ENCODE data around the gene ARHGAP26. TPM values are rescaled to one million over a fixed set of nuclear protein-coding genes. Genes with fewer than 3 reads are reported as not detected.

The ARHGAP26 gene
- polyA plus RNA-seq, 1 donor (not counting 4 experiments of a cell fraction or from before 2014, with no cell fraction given), result 3.9 TPM

DNA sequence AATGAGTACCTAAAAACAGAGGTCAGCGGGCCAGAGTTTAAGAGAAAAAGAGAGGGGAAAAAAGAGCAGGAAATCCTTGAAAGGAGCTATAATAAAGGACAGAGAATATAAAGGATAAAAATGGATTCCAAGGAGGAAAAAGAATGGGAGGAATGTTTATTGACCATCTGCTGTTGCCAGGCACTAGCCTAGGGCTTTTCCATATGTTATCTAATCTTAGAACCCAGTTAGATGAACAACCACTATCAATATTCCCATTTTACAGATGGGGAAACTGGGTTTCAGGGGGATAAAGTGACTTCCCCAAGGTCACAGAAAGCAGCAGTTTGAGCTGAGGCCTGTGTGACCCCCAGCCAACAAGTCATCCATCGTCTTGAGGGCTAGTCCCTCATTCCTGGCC, 400.8 kb downstream of the ARHGAP26 start:
- Histone ChIP-seq H3K27me3 (ENCODE audit: control insufficient read depth, extremely low read depth, insufficient read depth, low read length) (no peaks in the 10 kb centered on the region), H3K27ac (ENCODE audit: control insufficient read depth, insufficient read depth, low read length) (no peak overlapping the region), H3K9ac (ENCODE audit: control insufficient read depth, extremely low read depth, insufficient read depth, low read length) (no peak overlapping the region), H3K4me2 (ENCODE audit: control insufficient read depth, extremely low read depth, insufficient read depth, low read depth, low read length) (no peak overlapping the region), H3K36me3 (ENCODE audit: control insufficient read depth in 2 of 2, extremely low read depth in 1 of 2, insufficient read depth in 2 of 2, low read length in 2 of 2) (no peaks in the 10 kb centered on the region), H3K9me1 (ENCODE audit: control insufficient read depth, extremely low read depth, insufficient read depth, low read length) (no peaks in the 10 kb centered on the region), H3K4me3 (ENCODE audit: control insufficient read depth in 2 of 3, extremely low read depth in 1 of 3, insufficient read depth in 2 of 3, low read depth in 1 of 3, low read length in 3 of 3) (no peak overlapping the region), H2AFZ (ENCODE audit: control insufficient read depth, low read length) (no peak overlapping the region), H3K9me3 (ENCODE audit: control insufficient read depth, low read depth, low read length) (no peaks in the 10 kb centered on the region), H3K79me2 (ENCODE audit: control insufficient read depth, insufficient read depth, low read length) (no peaks in the 10 kb centered on the region), H3K4me1 (ENCODE audit: control insufficient read depth, extremely low read depth, insufficient read depth, low read length) (peaks cover 3% of the 10 kb centered on the region), H4K20me1 (ENCODE audit: control insufficient read depth, extremely low read depth, insufficient read depth, low read length) (no peaks in the 10 kb centered on the region)
- no peak for FAIRE-seq
- no peak for DNase-seq (ENCODE audit: low read depth, low spot score)
- dilution Hi-C loops (cut with MboI; ENCODE audit: extremely low pct_ligation_motif_present, low sequenced_read_pairs), result no loop called here
- TF ChIP-seq, protein P1, sequence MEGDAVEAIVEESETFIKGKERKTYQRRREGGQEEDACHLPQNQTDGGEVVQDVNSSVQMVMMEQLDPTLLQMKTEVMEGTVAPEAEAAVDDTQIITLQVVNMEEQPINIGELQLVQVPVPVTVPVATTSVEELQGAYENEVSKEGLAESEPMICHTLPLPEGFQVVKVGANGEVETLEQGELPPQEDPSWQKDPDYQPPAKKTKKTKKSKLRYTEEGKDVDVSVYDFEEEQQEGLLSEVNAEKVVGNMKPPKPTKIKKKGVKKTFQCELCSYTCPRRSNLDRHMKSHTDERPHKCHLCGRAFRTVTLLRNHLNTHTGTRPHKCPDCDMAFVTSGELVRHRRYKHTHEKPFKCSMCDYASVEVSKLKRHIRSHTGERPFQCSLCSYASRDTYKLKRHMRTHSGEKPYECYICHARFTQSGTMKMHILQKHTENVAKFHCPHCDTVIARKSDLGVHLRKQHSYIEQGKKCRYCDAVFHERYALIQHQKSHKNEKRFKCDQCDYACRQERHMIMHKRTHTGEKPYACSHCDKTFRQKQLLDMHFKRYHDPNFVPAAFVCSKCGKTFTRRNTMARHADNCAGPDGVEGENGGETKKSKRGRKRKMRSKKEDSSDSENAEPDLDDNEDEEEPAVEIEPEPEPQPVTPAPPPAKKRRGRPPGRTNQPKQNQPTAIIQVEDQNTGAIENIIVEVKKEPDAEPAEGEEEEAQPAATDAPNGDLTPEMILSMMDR (optimal IDR thresholded peaks at IDR 0.05 in 1 of 3, IDR thresholded peaks at IDR 0.05 in 1 of 3, conservative IDR thresholded peaks at IDR 0.05 in 1 of 3; ENCODE audit: extremely low read depth in 1 of 3, insufficient read depth in 2 of 3, low read length in 3 of 3), result no peak
- TF ChIP-seq EZH2 (IDR thresholded peaks at IDR 0.05; ENCODE audit: low read length), result no peak

DNA sequence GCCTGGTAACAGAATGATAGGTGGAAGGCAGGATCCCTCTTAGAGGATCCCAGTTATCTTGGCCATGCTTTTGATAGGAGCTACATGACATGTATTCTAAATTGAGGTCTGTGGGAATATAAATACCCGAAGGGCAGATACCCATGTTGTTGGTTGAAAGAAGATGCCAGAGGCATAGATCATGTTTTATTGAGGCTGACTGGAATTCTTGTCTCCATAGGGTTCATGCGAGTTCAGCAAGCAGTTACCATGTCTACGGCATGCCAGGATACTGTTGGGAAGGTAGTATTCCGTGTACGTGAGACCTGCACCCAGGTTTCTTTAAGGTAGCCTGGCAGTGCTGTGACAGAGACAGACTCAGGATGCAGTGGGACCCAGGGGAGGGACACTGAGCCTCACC, 402.6 kb downstream of the ARHGAP26 start:
- H3K4me2 ChIP-seq (ENCODE audit: control insufficient read depth, extremely low read depth, insufficient read depth, low read depth, low read length), result no peak overlapping the region
- no peak for FAIRE-seq

More for the DNA sequence above, 402.6 kb downstream of the ARHGAP26 start:
- no peak for DNase-seq (ENCODE audit: low read depth, low spot score)
- no peaks in the 10 kb centered on the region for H3K27me3 ChIP-seq (ENCODE audit: control insufficient read depth, extremely low read depth, insufficient read depth, low read length)
- no peaks in the 10 kb centered on the region for H3K9me3 ChIP-seq (ENCODE audit: control insufficient read depth, low read depth, low read length)
- no peaks in the 10 kb centered on the region for H3K79me2 ChIP-seq (ENCODE audit: control insufficient read depth, insufficient read depth, low read length)
- no peak overlapping the region for H3K27ac ChIP-seq (ENCODE audit: control insufficient read depth, insufficient read depth, low read length)
- no peak overlapping the region for H2AFZ ChIP-seq (ENCODE audit: control insufficient read depth, low read length)
- peaks cover 14% of the 10 kb centered on the region for H3K4me1 ChIP-seq (ENCODE audit: control insufficient read depth, extremely low read depth, insufficient read depth, low read length)
- dilution Hi-C loops (cut with MboI; ENCODE audit: extremely low pct_ligation_motif_present, low sequenced_read_pairs), result no loop called here
- no peaks in the 10 kb centered on the region for H4K20me1 ChIP-seq (ENCODE audit: control insufficient read depth, extremely low read depth, insufficient read depth, low read length)
- H3K36me3 ChIP-seq (ENCODE audit: control insufficient read depth in 2 of 2, extremely low read depth in 1 of 2, insufficient read depth in 2 of 2, low read length in 2 of 2), result no peaks in the 10 kb centered on the region
- H3K9me1 ChIP-seq (ENCODE audit: control insufficient read depth, extremely low read depth, insufficient read depth, low read length), result no peaks in the 10 kb centered on the region
- no peak overlapping the region for H3K4me3 ChIP-seq (ENCODE audit: control insufficient read depth in 2 of 3, extremely low read depth in 1 of 3, insufficient read depth in 2 of 3, low read depth in 1 of 3, low read length in 3 of 3)
- no peak overlapping the region for H3K9ac ChIP-seq (ENCODE audit: control insufficient read depth, extremely low read depth, insufficient read depth, low read length)
- no peak for TF ChIP-seq EZH2 (IDR thresholded peaks at IDR 0.05; ENCODE audit: low read length)
- TF ChIP-seq, protein P1 (optimal IDR thresholded peaks at IDR 0.05 in 1 of 3, IDR thresholded peaks at IDR 0.05 in 1 of 3, conservative IDR thresholded peaks at IDR 0.05 in 1 of 3; ENCODE audit: extremely low read depth in 1 of 3, insufficient read depth in 2 of 3, low read length in 3 of 3), result no peak

Measured in keratinocyte (primary cell).